A549 treated with dexamethasone at 1 μM for 4 hours (cell line): ENCODE results near the gene MDH1. TPM values are rescaled to one million over a fixed set of nuclear protein-coding genes. Genes with fewer than 3 reads are reported as not detected.

Experiments
- total RNA-seq: library from RNA; stranded (reverse); fragments of 200-300 nt; extraction: Qiagen RNA extraction; gene quantifications from 5 replicates; pipeline ENCODE4 v1.2.3, GENCODE V29; 2022

The MDH1 gene
- total RNA-seq = 224 to 234 TPM (median 229 TPM) in 5 replicates

GRCh38 chr2:63588385-63589147, at the start of gene MDH1, which contains the start of gene WDPCP:
Gene MDH1 (plus strand): TSS chr2:63588963. CDS start chr2:63589044, 81 bp downstream.
Gene WDPCP (minus strand): TSS chr2:63588477. CDS start chr2:63588271, 206 bp downstream.

Other genes with a start within 250 kb of the MDH1 start
- gene WDPCP, start 486 bp upstream of the MDH1 start, total RNA-seq = 3.9 to 4.8 TPM (median 4.3 TPM) in 5 replicates